ENCODE data around the gene ANTXR1. TPM values are rescaled to one million over a fixed set of nuclear protein-coding genes. Genes with fewer than 3 reads are reported as not detected.

ANTXR1 gene
- total and polyA plus RNA-seq, 2 donors from 2014 or later = 7.0 to 42.6 TPM

- FAIRE-seq (no peak), DNase-seq (no peak)
- Histone ChIP-seq H3K9ac (ENCODE audit: low read length in 3 of 3) (no peak overlapping the region), H3K36me3 (ENCODE audit: control insufficient read depth in 2 of 3, insufficient read depth in 3 of 3, low read length in 3 of 3) (no peaks in the 10 kb centered on the region), H3K9me3 (ENCODE audit: control insufficient read depth in 2 of 3, insufficient read depth in 1 of 3, low read length in 3 of 3) (peaks cover 0 to 2% (median 0%) of the 10 kb centered on the region in 3 donors), H3K4me1 (ENCODE audit: control insufficient read depth in 2 of 3, insufficient read depth in 2 of 3, low read depth in 1 of 3, low read length in 3 of 3) (peaks cover 0 to 2% (median 0%) of the 10 kb centered on the region in 3 donors), H3K4me3 (ENCODE audit: low read length in 3 of 3) (no peak overlapping the region), H3K27me3 (ENCODE audit: control insufficient read depth, insufficient read depth, low read length) (no peaks in the 10 kb centered on the region), H3K27ac (ENCODE audit: low read depth in 2 of 2, low read length in 2 of 2) (no peak overlapping the region)
- intact Hi-C loops (cut with DNase I) = no loop called here
- TF ChIP-seq CTCF (IDR thresholded peaks at IDR 0.05; ENCODE audit: borderline replicate concordance, extremely low read depth, insufficient read depth) = no peak
Observed at GRCh38 chr2:69022548-69022947, 9.6 kb downstream of the ANTXR1 start.

GRCh38 chr2:69023236-69023635 lies 10.3 kb downstream of the ANTXR1 start:
- DNase-seq = no peak
- no peak for FAIRE-seq
- Histone ChIP-seq H3K27ac (ENCODE audit: low read depth in 2 of 2, low read length in 2 of 2) (no peak overlapping the region), H3K9me3 (ENCODE audit: control insufficient read depth in 2 of 3, insufficient read depth in 1 of 3, low read length in 3 of 3) (peaks cover 0 to 2% (median 0%) of the 10 kb centered on the region in 3 donors), H3K4me1 (ENCODE audit: control insufficient read depth in 2 of 3, insufficient read depth in 2 of 3, low read depth in 1 of 3, low read length in 3 of 3) (peaks cover 0 to 2% (median 0%) of the 10 kb centered on the region in 3 donors), H3K4me3 (ENCODE audit: low read length in 3 of 3) (no peak overlapping the region), H3K27me3 (ENCODE audit: control insufficient read depth, insufficient read depth, low read length) (no peaks in the 10 kb centered on the region), H3K9ac (ENCODE audit: low read length in 3 of 3) (no peak overlapping the region), H3K36me3 (ENCODE audit: control insufficient read depth in 2 of 3, insufficient read depth in 3 of 3, low read length in 3 of 3) (no peaks in the 10 kb centered on the region)
- TF ChIP-seq CTCF (IDR thresholded peaks at IDR 0.05; ENCODE audit: borderline replicate concordance, extremely low read depth, insufficient read depth) = no peak
- intact Hi-C loops (cut with DNase I) = no loop called here

GRCh38 chr2:69026026-69026425 lies 13.0 kb downstream of the ANTXR1 start:
- Histone ChIP-seq H3K4me3 (ENCODE audit: low read length in 3 of 3) (no peak overlapping the region), H3K27me3 (ENCODE audit: control insufficient read depth, insufficient read depth, low read length) (no peaks in the 10 kb centered on the region), H3K27ac (ENCODE audit: low read depth in 2 of 2, low read length in 2 of 2) (no peak overlapping the region), H3K4me1 (ENCODE audit: control insufficient read depth in 2 of 3, insufficient read depth in 2 of 3, low read depth in 1 of 3, low read length in 3 of 3) (peaks cover 0 to 2% (median 0%) of the 10 kb centered on the region in 3 donors), H3K9me3 (ENCODE audit: control insufficient read depth in 2 of 3, insufficient read depth in 1 of 3, low read length in 3 of 3) (peaks cover 0 to 2% (median 0%) of the 10 kb centered on the region in 3 donors), H3K36me3 (ENCODE audit: control insufficient read depth in 2 of 3, insufficient read depth in 3 of 3, low read length in 3 of 3) (no peaks in the 10 kb centered on the region), H3K9ac (ENCODE audit: low read length in 3 of 3) (no peak overlapping the region)
- no peak for DNase-seq
- intact Hi-C loops (cut with DNase I) = no loop called here
- peak; percentile 66 for TF ChIP-seq CTCF (IDR thresholded peaks at IDR 0.05; ENCODE audit: borderline replicate concordance, extremely low read depth, insufficient read depth)
- FAIRE-seq = no peak
